Measurements from ENCODE around the gene GLOD4. TPM values are rescaled to one million over a fixed set of nuclear protein-coding genes. Genes with fewer than 3 reads are reported as not detected.

The GLOD4 gene
- polyA plus RNA-seq, 3 donors, result 41.8 to 50.7 (median 50.6) TPM

DNA sequence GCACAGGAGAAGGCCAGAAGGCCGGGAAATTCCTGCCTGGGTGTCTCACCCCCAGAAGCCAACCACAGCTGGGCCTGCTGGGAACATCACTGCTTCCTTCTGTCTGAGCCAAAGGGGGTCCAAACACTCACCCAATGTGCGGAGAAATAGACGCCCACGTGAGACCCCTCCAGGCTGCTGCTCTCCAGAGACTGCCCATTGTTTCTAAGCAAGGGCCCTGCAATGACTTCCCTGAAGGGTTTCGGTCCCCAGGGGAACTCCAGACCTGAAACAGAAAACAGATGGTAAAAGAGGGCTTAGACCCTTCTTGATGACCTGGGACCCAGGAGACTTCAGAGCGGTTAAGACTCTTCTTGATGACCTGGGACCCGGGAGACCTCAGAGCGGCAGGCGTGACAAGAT lies 41.4 kb upstream of the GLOD4 start:
- intact Hi-C loops (cut with micrococcal nuclease), result no loop called here
- Histone ChIP-seq H3K36me3 (replicated peaks in 1 of 2; ENCODE audit: control insufficient read depth in 1 of 2, insufficient read depth in 2 of 2, low read length in 2 of 2) (no peaks in the 10 kb centered on the region), H3K4me2 (replicated peaks; ENCODE audit: extremely low read depth, low read length, poor library complexity, severe bottlenecking) (no peak overlapping the region), H3K27ac (ENCODE audit: low read depth in 1 of 2, low read length in 2 of 2) (no peak overlapping the region), H3K27me3 (ENCODE audit: control insufficient read depth in 2 of 2, insufficient read depth in 2 of 2, low read length in 2 of 2) (no peaks in the 10 kb centered on the region), H3K79me2 (ENCODE audit: insufficient read depth, low read length) (no peaks in the 10 kb centered on the region), H3K4me1 (ENCODE audit: control insufficient read depth in 1 of 2, insufficient read depth in 2 of 2, low read length in 2 of 2) (no peaks in the 10 kb centered on the region), H3K9me3 (replicated peaks in 1 of 2; ENCODE audit: control insufficient read depth in 1 of 2, insufficient read depth in 1 of 2, low read length in 2 of 2) (no peaks in the 10 kb centered on the region), H3K4me3 (replicated peaks in 1 of 3; ENCODE audit: low read depth in 2 of 3, low read length in 3 of 3) (no peak overlapping the region), H3K9ac (ENCODE audit: insufficient read depth, low read length, poor library complexity, severe bottlenecking) (no peak overlapping the region), H2AFZ (ENCODE audit: insufficient read depth, low read depth, low read length, poor library complexity, severe bottlenecking) (no peak overlapping the region), H4K20me1 (ENCODE audit: insufficient read depth, low read length) (no peaks in the 10 kb centered on the region)
- no peaks in the 10 kb centered on the region for H3K9me3 Mint-ChIP-seq
- no peaks in the 10 kb centered on the region for H3K4me1 Mint-ChIP-seq
- no peak overlapping the region for H3K27ac Mint-ChIP-seq
- peaks cover 2 to 3% (median 3%) of the 10 kb centered on the region in 3 donors for H3K27me3 Mint-ChIP-seq (ENCODE audit: low read depth in 3 of 3)
- WGBS (ENCODE audit: insufficient coverage), result 91% methylated on average over 9 of the region's 9 CpGs
- DNase-seq, result no peak
- H3K36me3 Mint-ChIP-seq, result no peaks in the 10 kb centered on the region
- no peak overlapping the region for H3K4me3 Mint-ChIP-seq
- TF ChIP-seq, protein P1, sequence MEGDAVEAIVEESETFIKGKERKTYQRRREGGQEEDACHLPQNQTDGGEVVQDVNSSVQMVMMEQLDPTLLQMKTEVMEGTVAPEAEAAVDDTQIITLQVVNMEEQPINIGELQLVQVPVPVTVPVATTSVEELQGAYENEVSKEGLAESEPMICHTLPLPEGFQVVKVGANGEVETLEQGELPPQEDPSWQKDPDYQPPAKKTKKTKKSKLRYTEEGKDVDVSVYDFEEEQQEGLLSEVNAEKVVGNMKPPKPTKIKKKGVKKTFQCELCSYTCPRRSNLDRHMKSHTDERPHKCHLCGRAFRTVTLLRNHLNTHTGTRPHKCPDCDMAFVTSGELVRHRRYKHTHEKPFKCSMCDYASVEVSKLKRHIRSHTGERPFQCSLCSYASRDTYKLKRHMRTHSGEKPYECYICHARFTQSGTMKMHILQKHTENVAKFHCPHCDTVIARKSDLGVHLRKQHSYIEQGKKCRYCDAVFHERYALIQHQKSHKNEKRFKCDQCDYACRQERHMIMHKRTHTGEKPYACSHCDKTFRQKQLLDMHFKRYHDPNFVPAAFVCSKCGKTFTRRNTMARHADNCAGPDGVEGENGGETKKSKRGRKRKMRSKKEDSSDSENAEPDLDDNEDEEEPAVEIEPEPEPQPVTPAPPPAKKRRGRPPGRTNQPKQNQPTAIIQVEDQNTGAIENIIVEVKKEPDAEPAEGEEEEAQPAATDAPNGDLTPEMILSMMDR (IDR thresholded peaks at IDR 0.05), result no peak

DNA sequence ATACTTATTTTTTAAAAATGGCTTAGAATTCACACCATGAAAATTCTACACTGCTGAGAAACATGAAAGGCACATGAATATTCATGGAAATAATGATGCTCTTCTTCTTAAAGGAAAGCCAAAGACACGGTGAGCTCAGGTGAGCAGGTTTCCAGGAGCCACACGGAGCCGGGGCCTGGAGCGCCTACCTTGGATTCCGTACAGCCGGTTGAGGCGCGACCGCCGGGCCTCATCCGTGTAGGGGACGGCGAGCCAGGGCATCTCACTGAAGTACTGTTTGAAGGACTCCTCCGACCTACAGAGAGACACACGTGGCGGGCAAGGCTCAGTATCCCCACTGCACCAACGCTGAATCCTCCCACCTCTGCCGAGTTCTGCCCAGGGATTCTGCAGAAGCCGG lies 37.2 kb upstream of the GLOD4 start:
- H3K27me3 ChIP-seq (ENCODE audit: control insufficient read depth in 2 of 2, insufficient read depth in 2 of 2, low read length in 2 of 2), result no peaks in the 10 kb centered on the region
- H4K20me1 ChIP-seq (ENCODE audit: insufficient read depth, low read length), result no peaks in the 10 kb centered on the region
- Mint-ChIP-seq H3K4me3 (no peak overlapping the region), H3K4me1 (no peaks in the 10 kb centered on the region), H3K9me3 (no peaks in the 10 kb centered on the region), H3K27ac (no peak overlapping the region), H3K36me3 (no peaks in the 10 kb centered on the region), H3K27me3 (ENCODE audit: low read depth in 3 of 3) (peaks cover 0 to 2% (median 2%) of the 10 kb centered on the region in 3 donors)
- H3K4me3 ChIP-seq (replicated peaks in 1 of 3; ENCODE audit: low read depth in 2 of 3, low read length in 3 of 3), result no peak overlapping the region
- no peak overlapping the region for H3K27ac ChIP-seq (ENCODE audit: low read depth in 1 of 2, low read length in 2 of 2)
- H3K9ac ChIP-seq (ENCODE audit: insufficient read depth, low read length, poor library complexity, severe bottlenecking), result no peak overlapping the region
- H3K36me3 ChIP-seq (replicated peaks in 1 of 2; ENCODE audit: control insufficient read depth in 1 of 2, insufficient read depth in 2 of 2, low read length in 2 of 2), result no peaks in the 10 kb centered on the region
- no peaks in the 10 kb centered on the region for H3K9me3 ChIP-seq (replicated peaks in 1 of 2; ENCODE audit: control insufficient read depth in 1 of 2, insufficient read depth in 1 of 2, low read length in 2 of 2)
- H3K4me1 ChIP-seq (ENCODE audit: control insufficient read depth in 1 of 2, insufficient read depth in 2 of 2, low read length in 2 of 2), result no peaks in the 10 kb centered on the region
- intact Hi-C loops (cut with micrococcal nuclease), result no loop called here
- TF ChIP-seq, protein P1 (IDR thresholded peaks at IDR 0.05), result no peak
- no peak overlapping the region for H2AFZ ChIP-seq (ENCODE audit: insufficient read depth, low read depth, low read length, poor library complexity, severe bottlenecking)
- no peak overlapping the region for H3K4me2 ChIP-seq (replicated peaks; ENCODE audit: extremely low read depth, low read length, poor library complexity, severe bottlenecking)
- no peaks in the 10 kb centered on the region for H3K79me2 ChIP-seq (ENCODE audit: insufficient read depth, low read length)
- WGBS (ENCODE audit: insufficient coverage), result 95% methylated on average over 19 of the region's 19 CpGs
- DNase-seq, result no peak
